Measurements from ENCODE around the gene TRIP13.
"Not testable (repeated sequence)": the region's sequence is repeated elsewhere in the genome, so short reads cannot be mapped to it uniquely, and the experiment has no call there.

The TRIP13 gene

DNA sequence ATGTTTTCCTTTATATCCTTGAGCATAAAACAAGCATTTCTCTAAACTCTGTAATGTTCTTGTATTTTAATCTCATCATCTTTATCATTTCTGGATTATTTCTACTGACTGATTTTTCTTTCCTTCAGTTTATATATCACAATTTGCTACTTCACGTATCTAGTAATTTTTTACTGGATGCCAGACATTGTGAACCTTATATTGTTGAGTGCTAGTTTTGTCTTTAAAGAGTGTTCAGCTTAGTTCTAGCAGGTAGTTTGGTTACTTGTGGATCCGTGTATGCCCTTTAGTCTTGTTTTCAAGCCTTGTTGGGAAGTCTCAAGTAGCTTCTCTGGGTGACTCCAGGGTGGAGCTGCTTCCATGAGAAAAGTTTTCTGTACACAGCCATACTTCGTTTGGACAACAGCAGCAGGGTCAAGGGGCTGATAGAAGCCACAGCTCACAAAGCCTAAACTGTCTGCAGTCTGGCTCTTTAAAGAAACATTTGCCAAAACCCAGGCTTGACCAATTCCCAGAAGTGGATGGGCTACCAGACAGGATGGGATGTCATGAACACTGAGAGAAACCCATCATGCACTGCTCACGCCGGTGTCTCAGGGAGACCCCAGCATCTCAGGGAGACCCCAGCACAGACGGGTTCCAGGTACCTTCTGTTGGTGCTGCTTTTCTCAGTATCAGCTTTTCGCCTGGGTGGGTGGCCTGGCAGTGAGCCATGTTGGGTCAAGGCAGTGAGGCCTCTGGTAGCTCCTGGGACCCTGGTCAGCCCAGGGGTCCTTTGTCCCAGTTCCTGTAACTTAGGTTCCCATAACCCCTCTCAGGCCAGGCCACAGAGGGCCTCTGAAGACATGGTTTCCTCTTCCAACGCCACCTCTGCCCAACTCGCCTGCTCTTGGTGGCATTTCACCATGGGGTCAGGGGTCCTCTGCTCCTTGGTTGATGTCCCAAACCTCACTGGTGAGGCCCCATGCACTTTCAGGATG lies 29.1 kb downstream of the TRIP13 start:
- DNase-seq, result no peak

DNA sequence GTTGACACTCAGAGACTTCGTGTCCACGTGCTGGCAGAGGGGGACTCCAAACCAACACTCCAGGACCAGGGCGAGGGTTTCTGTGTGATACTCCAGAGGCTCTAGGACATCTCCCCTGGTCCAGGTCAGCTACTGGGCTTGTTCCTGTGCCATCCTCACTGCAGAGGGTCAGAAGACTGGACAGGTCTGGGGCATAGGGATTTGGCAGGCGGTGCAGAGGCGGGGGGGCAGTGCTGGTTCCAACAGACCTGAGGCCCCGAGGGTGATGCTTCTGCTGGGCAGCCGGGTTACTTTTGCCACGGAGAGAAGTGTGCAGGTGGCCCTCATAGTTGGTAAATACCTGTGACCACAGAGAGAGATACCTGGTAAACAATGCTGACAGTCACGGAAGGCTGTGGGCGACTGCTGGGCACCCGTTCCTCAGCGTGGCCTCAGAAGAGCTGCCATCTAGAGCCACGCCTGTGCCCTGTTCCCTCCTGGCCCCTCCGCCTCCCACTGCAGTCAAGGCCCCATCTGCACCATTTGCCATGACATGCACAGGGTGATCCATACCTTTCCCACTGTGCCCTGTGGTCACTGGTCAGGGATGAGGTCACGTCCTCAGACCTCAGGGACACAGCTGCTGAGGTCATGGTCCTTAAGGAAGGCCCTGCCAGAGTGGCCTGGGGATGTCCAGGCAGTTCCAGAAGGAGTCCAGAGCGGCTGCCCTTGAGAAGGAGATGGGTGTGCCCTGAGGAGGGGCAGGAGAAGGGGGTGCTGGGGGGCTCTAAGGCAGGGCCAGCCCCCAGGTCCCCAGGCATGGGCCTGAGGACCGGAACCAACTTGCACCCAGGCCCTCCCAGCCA lies 30.0 kb downstream of the TRIP13 start:
- DNase-seq, result no peak

DNA sequence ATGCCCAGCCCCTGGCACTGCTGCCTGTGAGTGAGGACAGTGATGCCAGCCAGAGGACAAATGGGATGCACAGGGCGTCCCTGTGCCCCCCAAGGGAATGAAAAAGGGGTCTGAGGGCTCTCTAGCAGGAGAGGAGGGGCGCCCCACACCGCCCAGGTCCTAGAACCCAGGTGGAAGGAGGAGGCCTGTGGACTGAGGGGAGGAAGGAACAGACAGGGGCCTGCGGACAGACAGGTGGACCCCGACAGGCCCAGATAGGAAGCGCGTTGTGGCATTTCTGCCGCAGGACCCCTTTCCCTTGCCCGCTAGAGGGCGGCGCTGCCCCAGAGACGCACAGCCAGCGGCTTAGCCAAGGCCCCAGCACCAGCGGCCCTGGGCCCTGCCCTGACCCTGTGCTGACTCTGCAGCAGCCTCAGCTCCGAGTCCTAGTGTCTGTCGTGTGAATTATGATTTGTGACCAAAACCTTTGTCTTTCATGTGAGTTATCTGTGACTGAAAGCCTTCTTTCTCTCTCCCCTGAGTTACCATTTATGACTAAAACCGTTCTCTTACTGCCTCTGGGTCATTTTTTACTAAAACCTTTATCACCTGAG lies 30.7 kb downstream of the TRIP13 start:
- peak; percentile 50 for DNase-seq

DNA sequence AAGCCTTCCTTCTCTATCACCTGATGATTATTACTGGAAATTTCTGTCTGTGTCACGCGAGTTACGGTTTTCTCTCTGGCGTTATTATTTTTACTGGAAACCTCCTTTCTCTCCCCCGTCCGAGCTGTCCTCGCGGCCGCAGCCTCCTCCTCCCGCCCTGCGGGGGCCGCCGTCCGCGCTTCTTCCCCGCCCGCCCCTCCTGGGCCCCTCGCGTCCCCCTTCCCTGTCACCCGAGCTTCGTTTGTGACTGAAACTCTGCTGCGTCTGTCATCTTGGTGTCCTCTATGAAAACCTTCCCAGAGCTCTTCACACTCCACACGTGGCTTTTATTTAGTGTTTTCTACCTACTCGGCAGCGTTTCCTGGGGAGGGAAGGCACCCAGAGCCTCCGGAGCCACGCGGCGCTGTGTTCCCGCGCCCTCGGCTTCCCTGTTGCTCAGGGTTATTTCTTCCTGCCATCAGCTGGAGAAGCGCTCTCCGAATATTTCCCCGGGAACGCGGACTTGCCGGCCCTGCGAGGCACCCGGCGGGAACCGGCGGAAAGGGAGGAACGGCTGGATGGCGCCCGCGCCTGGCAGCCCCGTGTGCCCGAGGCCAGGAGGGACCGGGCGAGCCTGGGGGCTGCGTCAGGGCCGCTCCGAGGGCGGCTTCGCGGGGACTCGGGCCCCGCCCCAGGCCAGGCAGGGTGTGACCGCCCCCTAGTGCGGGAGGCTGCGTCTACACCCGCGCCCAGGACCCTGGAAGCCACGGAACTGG lies 33.9 kb downstream of the TRIP13 start:
- peak; percentile 24 for DNase-seq

DNA sequence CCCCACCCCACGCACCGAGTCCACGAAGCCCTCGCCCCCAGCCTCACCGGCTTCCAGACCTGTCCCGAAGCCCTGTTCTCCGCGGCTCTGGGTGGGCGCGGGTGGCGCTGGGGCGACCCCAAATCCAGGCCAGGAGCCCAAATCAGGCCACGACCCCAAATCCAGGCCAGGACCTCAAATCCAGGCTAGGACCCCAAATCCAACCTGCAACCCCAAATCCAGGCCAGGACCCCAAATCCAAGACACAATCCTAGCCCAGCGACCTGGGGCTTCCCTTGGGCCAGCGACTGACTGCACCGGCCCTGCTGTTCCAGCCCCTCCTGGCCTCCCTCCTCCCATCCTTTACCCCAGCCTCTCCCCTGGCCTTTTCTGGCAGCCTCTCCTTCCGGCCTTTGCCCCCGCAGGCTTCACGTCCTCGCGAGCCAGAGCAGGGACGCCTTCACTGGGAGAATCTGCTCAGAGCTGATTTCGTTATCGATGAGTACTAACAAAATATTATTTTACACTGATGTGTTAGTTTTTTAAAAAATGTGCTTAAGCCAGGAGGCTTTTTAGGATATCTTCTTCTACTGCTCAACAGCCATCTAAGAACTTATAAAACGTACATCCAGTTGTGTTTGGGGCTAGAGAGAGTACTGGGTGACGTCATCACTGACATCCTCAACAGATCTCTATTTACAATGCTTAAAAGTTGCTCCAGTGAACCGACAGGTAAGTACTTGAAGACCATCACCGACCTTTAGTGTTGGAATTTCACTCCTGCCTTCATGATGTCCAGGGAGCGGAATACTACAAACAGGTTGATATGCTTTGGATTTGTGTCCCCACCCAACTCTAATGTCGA lies 34.7 kb downstream of the TRIP13 start:
- no peak for DNase-seq

DNA sequence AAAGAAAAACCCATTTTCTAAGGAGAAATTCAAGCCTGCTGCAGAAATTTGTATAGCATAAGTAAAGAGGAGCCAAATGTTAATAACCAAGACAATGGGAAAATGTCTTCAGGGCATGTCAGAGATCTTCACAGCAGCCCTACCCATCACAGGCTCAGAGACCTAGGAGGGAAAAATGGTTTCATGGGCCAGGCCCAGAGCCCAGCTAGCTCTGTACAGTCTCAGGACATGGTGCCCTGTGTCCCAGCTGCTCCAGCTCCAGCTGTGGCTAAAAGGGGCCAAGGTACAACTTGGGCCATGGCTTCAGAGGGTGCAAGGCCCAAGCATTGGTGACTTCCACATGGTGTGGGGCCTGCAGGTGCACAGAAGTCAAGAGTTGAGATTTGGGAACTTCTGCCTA lies 36.5 kb downstream of the TRIP13 start:
- not testable (repeated sequence) for DNase-seq

DNA sequence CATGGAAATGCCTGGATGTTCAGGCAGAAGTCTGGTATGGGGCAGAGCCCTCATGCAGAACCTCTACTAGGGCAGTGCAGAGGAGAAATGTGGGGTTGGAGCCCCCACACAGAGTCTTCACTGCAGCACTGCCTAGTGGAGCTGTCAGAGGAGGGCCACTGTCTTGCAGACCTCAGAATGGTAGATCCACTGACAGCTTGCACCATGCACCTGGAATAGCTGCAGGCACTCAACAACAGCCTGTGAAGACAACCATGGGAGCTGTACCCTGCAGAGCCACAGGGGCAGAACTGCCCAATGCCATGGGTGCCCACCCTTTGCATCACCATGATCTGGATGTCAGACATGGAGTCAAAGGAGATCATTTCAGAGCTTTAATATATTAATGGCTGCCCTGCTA lies 36.9 kb downstream of the TRIP13 start:
- no peak for DNase-seq

DNA sequence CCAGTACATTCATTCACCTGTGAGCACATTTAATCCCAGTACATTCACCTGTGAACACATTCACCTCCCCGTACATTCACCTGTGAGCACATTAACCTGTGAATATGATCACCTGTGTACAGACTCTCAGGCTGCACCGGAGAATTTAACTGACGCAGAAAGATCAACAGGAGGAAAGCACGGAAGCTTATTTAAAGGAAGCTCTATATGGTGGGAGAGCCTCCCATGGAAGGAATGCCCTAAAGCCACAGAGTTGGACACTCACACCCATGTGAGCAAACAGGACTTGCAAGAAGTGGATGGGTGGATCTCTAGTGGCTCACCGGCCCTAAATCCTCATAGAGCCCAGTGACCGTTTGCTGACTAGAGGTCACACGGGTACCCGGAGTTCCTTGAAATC lies 38.2 kb downstream of the TRIP13 start:
- DNase-seq, result no peak

DNA sequence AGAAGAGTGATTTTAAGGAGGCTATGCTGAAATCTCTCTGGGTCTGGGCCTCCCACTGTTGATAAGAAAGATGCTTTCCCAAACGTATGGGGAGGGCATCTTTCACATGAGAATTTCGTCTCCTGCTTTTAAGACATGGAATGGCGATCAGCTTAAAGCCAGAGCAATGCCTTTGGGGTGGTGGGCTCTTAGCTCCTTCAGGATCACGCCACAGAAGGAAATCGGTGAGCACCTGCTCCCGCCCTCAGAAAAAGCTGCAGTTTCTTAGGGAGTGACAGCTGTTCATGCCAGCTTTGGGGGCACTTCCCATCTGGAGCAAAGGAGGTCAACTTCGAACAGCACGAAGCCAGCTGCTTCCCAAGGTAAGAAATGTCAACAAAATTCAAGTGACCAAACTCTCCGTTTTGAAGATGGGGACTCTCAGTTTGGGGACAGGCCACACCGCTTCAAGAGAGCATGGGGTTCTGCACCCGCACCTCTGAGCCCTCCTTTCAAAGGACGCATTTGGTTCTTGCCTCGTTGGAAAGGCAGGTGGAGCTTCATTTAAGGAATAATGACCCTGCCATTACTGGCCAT lies 39.0 kb downstream of the TRIP13 start:
- DNase-seq, result no peak

DNA sequence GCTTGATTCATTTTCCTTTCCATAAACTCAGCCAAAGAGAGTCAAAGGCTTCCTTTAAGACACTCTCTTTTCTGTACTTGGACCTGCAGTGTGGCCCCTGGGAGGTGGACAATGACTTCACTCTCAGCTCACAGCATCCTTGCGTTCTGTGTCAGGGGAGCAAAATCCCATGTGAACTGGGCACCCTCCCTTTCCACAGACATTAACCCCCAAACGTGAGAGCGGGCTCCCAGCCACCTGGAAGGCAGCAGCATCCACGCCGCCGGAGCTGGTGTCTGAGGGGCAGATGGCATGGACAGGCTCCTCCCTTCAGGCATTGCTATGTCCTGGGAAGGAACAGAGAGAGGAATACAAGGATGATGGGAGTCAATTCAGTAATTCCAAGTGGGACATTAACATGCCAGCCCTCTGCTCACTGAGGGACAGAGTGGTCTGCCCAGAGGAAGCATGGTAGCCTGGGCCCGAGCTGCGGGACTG lies 39.5 kb downstream of the TRIP13 start:
- DNase-seq, result no peak

DNA sequence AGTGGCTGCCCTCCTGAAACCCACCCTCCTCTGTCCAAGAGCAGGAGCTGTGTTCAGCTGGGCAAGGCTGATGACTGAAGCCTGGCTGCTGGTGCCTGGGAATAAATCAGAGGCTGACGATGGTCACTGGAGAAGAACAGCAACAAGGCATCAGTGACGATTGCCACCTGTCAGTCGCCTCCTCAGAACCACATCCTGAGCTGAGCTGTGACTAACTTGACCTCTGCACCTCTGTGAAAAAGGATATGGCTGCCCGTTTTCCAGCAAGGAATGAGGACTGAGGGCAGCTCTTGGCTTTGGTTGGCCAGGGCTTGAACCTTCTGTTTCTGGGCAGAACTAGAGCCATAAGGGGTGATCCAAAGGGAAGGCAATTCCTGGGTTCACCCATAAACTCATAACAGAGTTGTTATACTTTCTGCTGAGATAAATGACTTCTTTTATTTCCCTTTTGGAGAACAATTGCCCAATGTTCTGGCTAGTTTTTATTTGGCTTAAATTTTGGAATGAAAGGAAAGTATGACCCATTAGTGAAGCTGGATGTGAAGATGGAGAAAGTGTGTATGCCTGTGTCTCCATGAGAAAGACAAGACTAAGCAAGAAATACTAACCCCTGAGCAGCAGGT lies 40.1 kb downstream of the TRIP13 start:
- no peak for DNase-seq

DNA sequence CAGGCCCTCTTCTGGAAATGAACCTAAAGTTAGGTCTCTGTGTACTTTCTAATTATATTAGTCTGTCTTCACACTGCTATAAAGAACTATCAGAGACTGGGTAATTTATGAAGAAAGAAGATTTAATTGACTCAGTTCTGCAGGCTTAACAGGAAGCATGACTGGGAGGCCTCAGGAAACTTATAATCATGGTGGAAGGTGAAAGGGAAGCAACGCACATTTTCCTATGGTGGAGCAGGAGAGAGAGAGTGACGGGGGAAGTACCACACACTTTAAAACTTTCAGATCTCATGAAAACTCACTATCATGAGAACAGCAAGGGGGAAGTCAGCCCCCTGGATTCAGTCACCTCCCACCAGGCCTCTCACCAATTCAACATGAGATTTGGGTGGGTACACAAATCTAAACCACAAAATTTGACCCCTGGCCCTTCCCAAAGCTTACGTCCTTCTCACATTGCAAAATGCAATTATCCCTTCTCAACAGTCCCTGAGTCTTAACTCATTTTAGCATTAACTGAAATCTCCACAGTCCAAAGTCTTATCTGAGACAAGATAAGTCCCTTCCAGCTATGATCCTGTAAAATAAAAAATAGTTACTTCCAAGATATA lies 40.7 kb downstream of the TRIP13 start:
- DNase-seq, result no peak

DNA sequence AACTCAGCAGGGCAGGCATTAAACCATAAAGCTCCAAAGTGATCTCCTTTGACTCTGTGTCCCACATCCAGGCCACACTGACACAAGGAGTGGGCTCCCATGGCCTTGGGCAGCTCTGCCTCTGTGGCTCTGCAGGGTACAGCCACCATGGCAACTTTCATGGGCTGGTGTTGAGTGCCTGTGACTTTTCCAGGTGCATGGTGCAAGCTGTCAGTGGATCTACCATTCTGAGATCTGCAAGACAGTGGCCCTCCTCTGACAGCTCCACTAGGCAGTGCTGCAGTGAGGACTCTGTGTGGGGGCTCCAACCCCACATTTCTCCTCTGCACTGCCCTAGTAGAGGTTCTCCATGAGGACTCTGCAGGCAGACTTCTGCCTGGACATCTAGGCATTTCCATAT lies 41.3 kb downstream of the TRIP13 start:
- DNase-seq, result not testable (repeated sequence)

DNA sequence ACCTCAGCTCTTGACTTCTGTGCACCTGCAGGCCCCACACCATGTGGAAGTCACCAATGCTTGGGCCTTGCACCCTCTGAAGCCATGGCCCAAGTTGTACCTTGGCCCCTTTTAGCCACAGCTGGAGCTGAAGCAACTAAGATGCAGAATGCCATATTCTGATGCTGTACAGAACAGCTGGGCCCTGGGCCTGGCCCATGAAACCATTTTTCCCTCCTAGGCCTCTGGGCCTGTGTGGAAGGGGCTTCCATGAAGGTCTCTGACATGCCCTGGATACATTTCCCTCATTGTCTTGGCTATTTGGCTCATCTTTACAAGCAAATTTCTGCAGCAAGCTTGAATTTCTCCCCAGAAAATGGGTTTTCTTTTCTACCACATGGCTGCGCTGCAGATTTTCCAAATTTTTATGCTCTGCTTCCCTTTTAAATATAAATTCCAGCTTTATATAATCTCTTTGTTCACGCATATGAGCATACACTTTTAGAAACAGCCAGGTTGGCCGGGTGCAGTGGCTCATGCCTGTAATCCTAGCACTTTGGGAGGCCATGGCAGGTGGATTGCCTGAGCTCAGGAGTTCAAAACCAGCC lies 41.8 kb downstream of the TRIP13 start:
- not testable (repeated sequence) for DNase-seq

DNA sequence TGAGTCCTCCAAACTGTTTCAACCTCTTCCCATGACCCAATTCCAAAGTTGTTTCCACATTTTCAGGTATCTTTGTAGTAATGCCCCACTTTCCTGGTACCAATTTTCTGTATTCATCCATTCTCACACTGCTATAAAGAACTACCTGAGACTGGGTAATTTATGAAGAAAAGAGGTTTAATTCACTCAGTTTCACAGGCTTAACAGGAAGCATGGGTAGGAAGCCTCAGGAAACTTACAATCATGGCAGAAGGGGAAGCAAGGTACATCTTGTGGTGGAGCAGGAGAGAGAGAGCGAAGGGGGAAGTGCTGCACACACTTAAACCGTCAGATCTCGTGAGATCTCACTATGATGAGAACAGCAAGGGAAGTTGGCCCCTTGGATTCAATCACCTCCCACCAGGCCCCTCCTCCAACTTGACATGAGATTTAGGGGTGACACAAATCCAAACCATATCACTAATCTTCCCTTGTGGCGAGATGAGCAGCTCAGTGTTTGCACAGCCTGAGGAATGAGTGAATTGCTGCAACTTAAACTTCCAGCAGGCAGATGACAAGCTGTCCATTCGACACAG lies 42.9 kb downstream of the TRIP13 start:
- DNase-seq, result no peak

DNA sequence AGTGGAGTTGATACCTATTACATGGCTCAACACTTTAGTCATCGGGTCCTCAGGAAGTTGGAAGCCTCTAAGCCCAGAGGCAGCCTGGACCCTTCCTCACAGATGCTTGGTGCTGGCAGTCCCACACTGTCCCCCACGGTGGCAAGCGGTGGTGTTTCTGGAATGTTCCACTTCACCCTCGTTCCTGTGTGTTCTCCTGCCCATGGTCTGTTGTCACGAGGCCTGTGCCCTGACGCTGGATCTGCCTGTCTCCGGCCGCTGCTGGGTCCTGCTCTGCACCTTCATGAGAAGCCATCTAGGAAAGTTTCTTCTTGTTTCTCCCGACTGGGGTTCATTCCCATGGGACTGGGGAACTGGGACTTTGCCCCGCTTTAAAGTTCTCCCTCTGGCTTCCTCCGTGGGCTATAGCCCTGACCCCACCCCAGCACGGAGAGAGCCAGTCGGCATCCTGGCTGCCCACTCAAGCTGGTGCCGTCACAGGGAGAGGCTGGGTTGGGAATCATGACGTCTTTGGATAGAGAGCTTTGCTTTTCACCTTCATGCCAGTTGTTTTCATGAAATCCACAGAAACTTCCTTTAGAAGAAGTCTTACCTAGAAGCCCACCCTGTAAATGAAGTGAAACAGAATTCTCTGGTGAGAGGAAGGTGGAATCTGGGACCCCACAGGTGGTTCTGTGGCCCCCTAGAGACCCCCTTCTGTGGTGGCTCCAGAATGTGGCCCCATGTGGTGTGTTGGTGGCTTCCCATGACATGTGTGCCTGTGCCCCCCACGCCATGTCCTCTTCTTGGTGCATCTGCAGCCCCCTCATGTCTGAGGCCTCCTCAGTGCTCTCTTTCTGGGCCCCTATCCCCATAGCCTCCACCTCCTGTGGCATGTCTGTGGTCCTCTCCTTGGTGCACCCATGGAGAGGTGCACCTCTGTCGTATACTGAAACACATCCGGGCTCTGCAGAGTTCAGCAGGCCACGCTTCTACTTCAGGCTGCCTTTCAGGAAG lies 43.8 kb downstream of the TRIP13 start:
- no peak for DNase-seq

DNA sequence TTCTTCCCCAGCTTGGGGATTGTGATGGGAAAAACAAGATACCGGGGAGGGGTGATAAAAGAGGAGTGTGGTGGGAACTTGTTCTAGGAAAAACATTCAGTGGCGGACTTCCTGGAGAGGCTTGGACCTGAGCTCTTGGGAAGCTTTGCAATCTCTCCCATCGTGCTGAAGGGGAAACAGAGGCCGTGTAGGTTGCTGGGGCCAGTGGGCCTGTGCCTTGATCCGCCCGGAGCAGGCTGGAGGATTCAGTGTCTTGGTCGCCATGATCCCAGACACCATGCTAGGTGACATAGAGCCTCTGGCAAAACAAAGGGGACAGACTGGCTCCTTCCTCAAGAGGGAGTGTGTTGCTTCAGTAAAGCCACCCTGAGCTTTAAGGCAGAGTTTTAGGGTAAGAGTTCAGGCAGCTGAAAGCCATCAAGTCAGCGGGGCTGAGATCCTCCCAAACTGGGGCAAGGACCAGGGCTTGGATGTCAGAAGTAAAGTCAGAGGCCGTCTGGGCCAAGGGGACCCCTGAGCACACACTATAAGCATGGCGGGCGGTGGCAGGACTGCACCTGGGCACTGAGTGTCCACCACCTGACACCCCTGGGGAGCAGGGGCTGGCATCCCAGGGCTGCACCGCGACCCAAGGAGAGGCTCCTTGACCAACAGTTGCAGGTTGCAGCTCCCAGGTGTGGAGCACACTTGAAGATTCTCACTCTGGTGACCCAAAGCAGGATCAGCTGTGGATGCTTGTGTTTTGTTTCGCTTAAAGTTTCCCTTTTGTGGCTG lies 44.7 kb downstream of the TRIP13 start:
- DNase-seq, result no peak

All from fibroblast of skin of right quadriceps (primary cell).